Sigmoid colon (tissue), 7 donors: ENCODE results near the gene CBLB. TPM values are rescaled to one million over a fixed set of nuclear protein-coding genes. Genes with fewer than 3 reads are reported as not detected.
A peak's percentile ranks its signal among the peaks of the same experiment; 100 is the strongest.

Experiments
- DNase-seq: peaks from one replicate; pipeline ENCODE4 v3.0.0-alpha.2; 2019
- H3K27ac ChIP-seq, 4 donors: fragments of 200-600 bp; sonication (generic); one replicate each; pipeline ENCODE4 v1.5.1; 2016 to 2019; ENCODE audit warnings: mild to moderate bottlenecking in 1 of 4
- H3K27me3 ChIP-seq, 3 donors: fragments of 200-600 bp; sonication (generic); one replicate each; pipeline ENCODE4 v1.5.1; 2019; ENCODE audit warnings: mild to moderate bottlenecking in 1 of 3
- H3K36me3 ChIP-seq, 4 donors: fragments of 200-600 bp; sonication (generic); one replicate each; pipeline ENCODE4 v1.5.1; 2016 to 2019
- H3K4me1 ChIP-seq, 4 donors: fragments of 200-600 bp; sonication (generic); one replicate each; pipeline ENCODE4 v1.5.1; 2017 to 2019
- H3K4me3 ChIP-seq, 4 donors: fragments of 200-600 bp; sonication (generic); one replicate each; pipeline ENCODE4 v1.5.1; 2017 to 2019; ENCODE audit warnings: mild to moderate bottlenecking in 2 of 4, moderate library complexity in 1 of 4
- H3K9me3 ChIP-seq, 4 donors: fragments of 200-600 bp in 3 of 4; sonication (generic) in 3 of 4; one replicate each; pipeline versions ENCODE4 v1.5.1 to v1.6.1; 2013 to 2019
- EP300 ChIP-seq, 4 donors: sonication (generic); formaldehyde crosslinking; IDR thresholded peaks; one replicate each; pipeline ENCODE4 v1.6.1; 2017; ENCODE audit warnings: antibody characterized with exemption in 4 of 4
- POLR2A ChIP-seq, 2 donors: fragments of 450-650 bp; IDR thresholded peaks; one replicate each; pipeline ENCODE4 v1.6.1; 2016; ENCODE audit warnings: antibody characterized with exemption in 2 of 2, mild to moderate bottlenecking in 2 of 2, moderate library complexity in 2 of 2
- POLR2AphosphoS5 ChIP-seq, 4 donors: sonication (generic); formaldehyde crosslinking; IDR thresholded peaks; one replicate each; pipeline ENCODE4 v1.6.1; 2017; ENCODE audit warnings: antibody characterized with exemption in 4 of 4
- WGBS, 2 donors: extraction: QIAGEN DNeasy Blood & Tissue Kit; methylation state at CpG; one replicate each; pipeline ENCODE4 v1.1.7; 2013; 5-methylcytosine and 5-hydroxymethylcytosine counted together
- intact Hi-C: fragments of 100-400 bp; cut with DNase I; formaldehyde crosslinking; loops from one replicate; pipeline ENCODE4 v1.15.1; 2023
- polyA plus RNA-seq, 3 donors: library from polyadenylated mRNA; stranded (reverse); fragments of 200-250 nt; gene quantifications; one replicate each; pipeline ENCODE4 v1.2.3, GENCODE V29; 2013
- total RNA-seq, 4 donors: library from RNA; depleted of rRNA; stranded (reverse); fragments of >200 nt; gene quantifications; one replicate each; pipeline ENCODE4 v1.1.0, GENCODE V29; 2016
- TF ChIP-seq, protein P1 (sequence below), 4 experiments: fragments of 450-650 bp in 3 of 4; fragments of 200-600 bp in 1 of 4; IDR thresholded peaks; one replicate each; pipeline ENCODE4 v1.5.1; 2016 to 2019; ENCODE audit warnings: antibody characterized with exemption in 4 of 4, mild to moderate bottlenecking in 3 of 4, moderate library complexity in 2 of 4
- donor health status: healthy with polysubstance abuse.
- donor health status: Bipolar disorder and iron deficiency.
- donor health status: healthy.

The CBLB gene
- total and polyA plus RNA-seq, 7 donors, result 9.6 to 55.9 (median 27.4) TPM

GRCh38 chr3:105865867-105866350 lies 2.9 kb downstream of the CBLB start:
- WGBS, 2 donors, result 85 to 92% methylated on average over 1 of the region's 1 CpG
- no peak for DNase-seq
- Histone ChIP-seq H3K36me3 (peaks cover 0 to 11% (median 0%) of the 10 kb centered on the region in 4 donors), H3K4me1 (peaks cover 0 to 61% (median 34%) of the 10 kb centered on the region in 4 donors), H3K4me3 (peak overlapping the region; percentile 4 to 97 (median 86)), H3K9me3 (no peaks in the 10 kb centered on the region), H3K27me3 (no peaks in the 10 kb centered on the region), H3K27ac (peak overlapping the region in 1 of 4 donors; percentile 94)
- TF ChIP-seq, protein P1, sequence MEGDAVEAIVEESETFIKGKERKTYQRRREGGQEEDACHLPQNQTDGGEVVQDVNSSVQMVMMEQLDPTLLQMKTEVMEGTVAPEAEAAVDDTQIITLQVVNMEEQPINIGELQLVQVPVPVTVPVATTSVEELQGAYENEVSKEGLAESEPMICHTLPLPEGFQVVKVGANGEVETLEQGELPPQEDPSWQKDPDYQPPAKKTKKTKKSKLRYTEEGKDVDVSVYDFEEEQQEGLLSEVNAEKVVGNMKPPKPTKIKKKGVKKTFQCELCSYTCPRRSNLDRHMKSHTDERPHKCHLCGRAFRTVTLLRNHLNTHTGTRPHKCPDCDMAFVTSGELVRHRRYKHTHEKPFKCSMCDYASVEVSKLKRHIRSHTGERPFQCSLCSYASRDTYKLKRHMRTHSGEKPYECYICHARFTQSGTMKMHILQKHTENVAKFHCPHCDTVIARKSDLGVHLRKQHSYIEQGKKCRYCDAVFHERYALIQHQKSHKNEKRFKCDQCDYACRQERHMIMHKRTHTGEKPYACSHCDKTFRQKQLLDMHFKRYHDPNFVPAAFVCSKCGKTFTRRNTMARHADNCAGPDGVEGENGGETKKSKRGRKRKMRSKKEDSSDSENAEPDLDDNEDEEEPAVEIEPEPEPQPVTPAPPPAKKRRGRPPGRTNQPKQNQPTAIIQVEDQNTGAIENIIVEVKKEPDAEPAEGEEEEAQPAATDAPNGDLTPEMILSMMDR (IDR thresholded peaks at IDR 0.05), result no peak
- TF ChIP-seq POLR2AphosphoS5 (IDR thresholded peaks at IDR 0.05), result no peak
- intact Hi-C loops, result loop anchor here (5.0 to 10.0 kb wide), 3 partner anchors 179 to 1659 kb away; partner anchors contain the start of gene BBX

DNA sequence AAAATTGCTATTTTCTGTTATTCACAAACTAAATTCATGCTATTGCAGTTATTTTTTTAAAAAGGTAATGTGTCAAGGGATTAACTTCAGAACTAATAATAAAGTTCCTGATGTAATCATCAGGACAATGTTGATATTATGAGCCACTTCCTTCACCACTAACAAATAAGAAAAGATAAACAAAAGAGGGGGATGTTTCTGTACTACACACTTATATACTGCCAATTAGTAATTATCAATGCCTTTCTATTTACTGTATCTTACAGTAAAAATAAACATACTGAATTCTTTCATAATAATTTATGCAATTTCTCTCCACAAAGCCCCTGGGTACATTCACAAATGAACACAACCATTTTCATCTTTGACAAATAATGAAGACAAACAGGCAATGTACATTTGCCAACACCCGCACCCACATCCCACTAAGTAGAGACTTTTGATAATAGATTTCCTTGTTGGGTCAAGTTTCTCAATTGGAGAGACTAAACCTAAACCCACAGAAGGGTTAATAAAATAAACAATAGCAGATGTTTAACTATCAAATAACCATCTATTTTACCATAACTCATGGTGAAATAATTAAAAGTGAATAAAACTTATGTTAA lies 3.7 kb downstream of the CBLB start:
- H3K27ac ChIP-seq, result peak overlapping the region in 1 of 4 donors; percentile 1
- TF ChIP-seq EP300 (IDR thresholded peaks at IDR 0.05) (no peak), POLR2A (IDR thresholded peaks at IDR 0.05) (no peak), POLR2AphosphoS5 (IDR thresholded peaks at IDR 0.05) (no peak)
- TF ChIP-seq, protein P1 (IDR thresholded peaks at IDR 0.05), result no peak
- peaks cover 0 to 15% (median 0%) of the 10 kb centered on the region in 4 donors for H3K36me3 ChIP-seq
- H3K4me1 ChIP-seq, result peaks cover 0 to 58% (median 35%) of the 10 kb centered on the region in 4 donors
- no peaks in the 10 kb centered on the region for H3K9me3 ChIP-seq
- WGBS, 2 donors, result 68 to 79% methylated on average over 1 of the region's 1 CpG
- no peak for DNase-seq
- intact Hi-C loops, result loop anchor here (5.0 to 10.0 kb wide), 3 partner anchors 178 to 1660 kb away; partner anchors contain the start of gene BBX
- H3K27me3 ChIP-seq, result no peaks in the 10 kb centered on the region
- peak overlapping the region in 2 of 4 donors; percentile 4 to 76 for H3K4me3 ChIP-seq

GRCh38 chr3:105864212-105864611 lies 4.6 kb downstream of the CBLB start:
- Histone ChIP-seq H3K4me1 (peaks cover 0 to 53% (median 33%) of the 10 kb centered on the region in 4 donors), H3K27ac (peak overlapping the region in 1 of 4 donors; percentile 1), H3K27me3 (no peaks in the 10 kb centered on the region), H3K9me3 (no peaks in the 10 kb centered on the region), H3K36me3 (peaks cover 0 to 20% (median 0%) of the 10 kb centered on the region in 4 donors), H3K4me3 (no peak overlapping the region)
- WGBS, 2 donors, result 88 to 94% methylated on average over 4 of the region's 4 CpGs
- no peak for DNase-seq
- intact Hi-C loops, result loop anchor here (10.0 kb wide), 1 partner anchor 1661 kb away; the partner anchor contains the start of gene BBX
- no peak for TF ChIP-seq POLR2A (IDR thresholded peaks at IDR 0.05)

GRCh38 chr3:105863608-105864007 lies 5.2 kb downstream of the CBLB start:
- intact Hi-C loops, result loop anchor here (10.0 kb wide), 1 partner anchor 1661 kb away; the partner anchor contains the start of gene BBX
- Histone ChIP-seq H3K4me1 (peaks cover 0 to 53% (median 33%) of the 10 kb centered on the region in 4 donors), H3K4me3 (no peak overlapping the region), H3K36me3 (peaks cover 0 to 20% (median 0%) of the 10 kb centered on the region in 4 donors), H3K27ac (no peak overlapping the region), H3K27me3 (no peaks in the 10 kb centered on the region), H3K9me3 (no peaks in the 10 kb centered on the region)
- TF ChIP-seq POLR2AphosphoS5 (IDR thresholded peaks at IDR 0.05) (no peak), EP300 (IDR thresholded peaks at IDR 0.05) (no peak), POLR2A (IDR thresholded peaks at IDR 0.05) (no peak)
- TF ChIP-seq, protein P1 (IDR thresholded peaks at IDR 0.05), result no peak
- DNase-seq, result no peak
- WGBS, 2 donors, result 89 to 95% methylated on average over 1 of the region's 1 CpG

DNA sequence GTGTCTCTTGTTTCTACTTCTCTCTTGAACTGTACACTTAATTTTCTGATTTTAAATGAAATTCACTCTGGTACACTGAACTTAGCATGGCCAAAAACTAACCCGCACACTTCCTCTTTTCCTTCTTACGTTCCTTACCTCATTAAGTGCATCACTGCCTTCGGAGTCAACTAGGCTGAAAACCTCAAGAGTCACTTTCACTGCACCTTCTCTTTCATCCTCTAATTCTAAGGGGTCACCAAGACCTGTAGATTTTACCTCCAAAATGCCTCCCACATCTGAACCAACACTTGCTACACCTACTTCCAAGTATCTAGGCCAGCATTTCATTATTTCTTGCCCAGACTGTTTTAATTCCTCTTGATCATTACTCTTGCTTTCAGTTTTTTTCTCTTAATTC lies 6.6 kb downstream of the CBLB start:
- TF ChIP-seq POLR2AphosphoS5 (IDR thresholded peaks at IDR 0.05), result no peak
- no peak for TF ChIP-seq EP300 (IDR thresholded peaks at IDR 0.05)
- TF ChIP-seq, protein P1 (IDR thresholded peaks at IDR 0.05), result no peak
- TF ChIP-seq POLR2A (IDR thresholded peaks at IDR 0.05), result no peak
- Histone ChIP-seq H3K27ac (no peak overlapping the region), H3K4me1 (peaks cover 0 to 54% (median 32%) of the 10 kb centered on the region in 4 donors), H3K4me3 (no peak overlapping the region), H3K36me3 (peaks cover 0 to 20% (median 0%) of the 10 kb centered on the region in 4 donors), H3K9me3 (no peaks in the 10 kb centered on the region), H3K27me3 (no peaks in the 10 kb centered on the region)
- 60 to 89% methylated on average over 3 of the region's 3 CpGs for WGBS, 2 donors
- no peak for DNase-seq
- intact Hi-C loops, result loop anchor here (10.0 kb wide), 1 partner anchor 1663 kb away; the partner anchor contains the start of gene BBX
